Neural progenitor cell (in vitro differentiated cells): ENCODE data around the gene FYN.

Source experiments
- CTCF ChIP-seq: fragments of 200-600 bp; sonication (generic); IDR thresholded peaks from 2 replicates; pipeline ENCODE4 v1.5.1; 2017; ENCODE audit warnings: antibody characterized with exemption, mild to moderate bottlenecking
- EZH2 ChIP-seq: fragments of 200-600 bp; sonication (generic); IDR thresholded peaks from 2 replicates; pipeline ENCODE4 v1.6.1; 2017; ENCODE audit warnings: antibody characterized with exemption, mild to moderate bottlenecking, moderate library complexity

GRCh38 chr6:111713811-111714210, 159.4 kb downstream of the FYN start:
- TF ChIP-seq CTCF = no peak
- TF ChIP-seq EZH2 = no peak
